ENCODE results near the gene MTMR3. TPM values are rescaled to one million over a fixed set of nuclear protein-coding genes. Genes with fewer than 3 reads are reported as not detected.
"Not testable (repeated sequence)": the region's sequence is repeated elsewhere in the genome, so short reads cannot be mapped to it uniquely, and the experiment has no call there.

MTMR3 gene
- total RNA-seq, 1 donor from 2014 or later: 28.4 TPM

DNA sequence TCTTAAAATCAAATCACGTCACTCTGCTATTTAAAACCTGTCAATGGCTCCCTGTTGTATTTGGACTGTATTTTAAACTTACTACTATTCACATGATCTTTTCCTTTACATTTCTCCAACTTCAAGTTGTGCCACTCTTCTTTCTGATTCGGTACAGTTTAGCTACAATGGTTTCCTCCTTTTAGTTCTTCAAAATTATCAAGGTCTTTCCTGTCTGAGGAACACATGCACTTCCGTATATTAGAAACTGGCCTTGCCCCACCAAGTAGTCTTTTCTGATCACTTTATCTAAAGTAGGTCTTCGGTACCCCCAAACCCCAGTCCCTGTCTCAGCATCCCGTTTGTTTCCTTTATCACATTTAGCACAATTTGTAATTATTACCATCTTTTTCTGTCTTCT lies 81.8 kb downstream of the MTMR3 start:
- DNase-seq (ENCODE audit: low read depth in 2 of 2): no peak

DNA sequence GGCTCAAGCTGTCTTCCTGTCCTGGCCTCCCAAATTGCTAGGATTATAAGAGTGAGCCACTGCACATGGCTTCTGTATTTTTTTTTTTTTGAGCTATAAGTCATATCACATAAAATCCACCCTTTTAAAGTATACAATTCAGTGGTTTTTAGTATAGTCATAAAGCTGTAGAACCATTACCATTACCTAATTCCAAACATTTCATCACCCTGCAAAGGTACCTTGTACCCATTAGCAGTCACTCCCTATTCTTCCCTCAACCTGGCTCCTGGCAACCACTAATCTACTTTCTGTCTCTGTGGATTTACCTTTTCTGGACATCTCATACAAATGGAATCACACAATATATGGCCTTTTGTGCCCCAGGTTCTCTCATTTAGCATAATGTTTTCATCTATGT lies 84.5 kb downstream of the MTMR3 start:
- no peak for DNase-seq (ENCODE audit: low read depth in 2 of 2)

DNA sequence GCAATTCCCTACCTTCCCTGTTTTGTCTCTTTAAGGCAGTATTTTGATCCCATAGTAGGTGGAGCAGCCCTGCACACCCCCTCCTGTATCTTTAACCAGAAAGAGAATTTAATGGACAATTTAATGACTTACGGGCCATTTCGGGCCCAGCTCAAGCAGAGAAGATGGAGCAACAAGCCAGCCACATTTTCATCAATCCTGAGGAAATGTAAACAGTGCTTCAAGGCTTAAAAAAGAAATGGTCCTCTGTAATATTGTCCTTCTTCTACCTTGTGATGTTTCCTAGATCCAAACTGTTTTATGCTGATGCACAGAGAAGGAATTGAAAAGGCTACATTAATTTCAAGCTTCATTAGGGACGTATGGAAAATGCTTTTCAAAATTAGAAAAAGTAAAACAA lies 88.6 kb downstream of the MTMR3 start:
- DNase-seq (ENCODE audit: low read depth in 2 of 2): no peak

- no peak for DNase-seq (ENCODE audit: low read depth in 2 of 2)
Measured at GRCh38 chr22:29972121-29972520, 89.1 kb downstream of the MTMR3 start.

DNA sequence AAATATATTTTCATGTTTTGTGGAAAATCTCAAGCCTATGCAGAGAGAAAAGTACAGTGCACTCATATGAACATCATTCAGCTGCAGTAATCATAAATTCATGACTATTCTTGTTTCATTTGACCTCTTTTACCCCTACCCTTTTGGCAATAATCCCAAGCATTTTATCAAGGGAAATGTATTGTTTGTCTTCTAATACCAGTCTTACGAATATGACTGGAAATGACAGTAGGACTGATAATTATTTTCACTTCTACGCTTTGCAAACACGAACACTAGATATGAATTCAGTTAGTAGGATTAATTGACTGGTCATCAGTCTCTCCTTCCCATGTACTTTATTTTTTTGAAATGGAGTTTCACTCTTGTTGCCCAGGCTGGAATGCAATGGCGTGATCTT lies 90.3 kb downstream of the MTMR3 start:
- peak; percentile 52 for DNase-seq (ENCODE audit: low read depth in 2 of 2)

- DNase-seq (ENCODE audit: low read depth in 2 of 2): not testable (repeated sequence)
Measured at GRCh38 chr22:29973680-29974079, 90.7 kb downstream of the MTMR3 start.

- no peak for DNase-seq (ENCODE audit: low read depth in 2 of 2)
Measured at GRCh38 chr22:29975494-29975893, 92.5 kb downstream of the MTMR3 start.

DNA sequence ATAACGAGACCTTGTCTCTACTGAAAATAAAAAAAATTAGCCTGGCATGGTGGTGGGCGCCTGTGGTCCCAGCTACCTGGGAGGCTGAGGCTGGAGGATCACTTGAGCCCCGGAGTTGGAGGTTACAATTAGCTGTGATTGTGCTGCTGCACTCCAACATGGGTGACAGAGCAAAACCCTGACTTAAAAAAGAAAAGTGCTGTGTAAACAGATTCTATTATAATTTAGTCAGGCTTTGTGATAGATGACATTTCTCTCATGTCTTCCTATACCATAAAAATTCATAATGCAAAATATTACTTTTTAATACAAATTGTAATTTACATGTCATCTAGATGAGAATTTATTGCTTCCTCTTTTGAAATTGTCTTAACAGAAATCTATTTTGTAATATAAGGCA lies 94.1 kb downstream of the MTMR3 start:
- DNase-seq (ENCODE audit: low read depth in 2 of 2): no peak

DNA sequence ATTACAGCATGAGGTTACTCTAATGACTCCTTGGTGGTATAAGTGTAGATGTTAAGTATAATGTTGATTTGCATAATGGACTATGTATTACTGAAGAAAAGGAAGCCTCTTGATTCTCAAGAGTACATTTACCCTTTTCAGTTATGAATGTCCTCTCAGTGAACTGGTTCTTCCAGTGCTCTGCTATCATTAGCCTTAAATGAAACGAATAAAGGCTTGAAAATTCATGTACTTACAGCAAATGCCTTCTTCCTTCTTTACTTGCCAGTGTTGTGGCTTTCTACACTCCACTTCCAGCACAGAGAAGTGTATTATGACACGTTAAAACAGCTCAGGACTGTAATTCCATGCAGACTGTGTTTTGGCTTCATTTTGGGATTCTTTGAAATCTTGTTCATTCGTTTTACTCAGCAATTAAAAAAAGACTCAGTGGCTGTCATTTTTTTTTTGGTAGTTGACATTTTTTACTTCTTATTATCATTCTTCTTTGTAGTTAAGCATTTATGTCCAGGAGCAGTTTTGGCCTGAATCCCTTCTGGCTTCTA lies 96.9 kb downstream of the MTMR3 start:
- no peak for DNase-seq (ENCODE audit: low read depth in 2 of 2)

DNA sequence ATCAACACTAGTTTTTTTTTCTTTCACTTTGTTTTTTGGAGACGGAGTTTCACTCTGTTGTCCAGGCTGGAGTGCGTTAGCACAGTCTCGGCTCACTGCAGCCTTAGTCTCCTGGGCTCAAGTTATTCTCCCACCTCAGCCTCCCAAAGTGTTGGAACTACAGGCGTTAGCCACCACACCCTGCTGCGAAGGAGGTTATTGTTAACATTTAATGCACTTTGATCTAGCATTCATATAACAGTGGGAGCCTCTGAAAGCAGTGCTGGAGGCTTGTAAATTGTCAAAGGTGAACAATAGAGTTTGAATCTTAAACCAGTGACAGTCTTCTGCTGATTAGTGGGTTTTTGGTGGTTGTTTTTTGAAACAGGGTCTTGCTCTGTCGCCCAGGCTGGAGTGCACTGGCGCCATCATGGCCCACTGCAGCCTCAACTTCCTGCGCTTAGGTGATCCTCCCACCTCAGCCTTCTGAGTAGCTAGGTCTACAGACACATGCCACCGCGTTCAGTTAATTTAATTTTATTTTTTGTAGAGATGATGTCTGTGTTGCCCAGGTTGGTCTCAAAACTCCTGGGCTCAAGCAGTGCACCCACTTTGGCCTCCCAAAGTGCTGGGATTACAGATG lies 100.4 kb downstream of the MTMR3 start:
- no peak for DNase-seq (ENCODE audit: low read depth in 2 of 2)

GRCh38 chr22:29985912-29986311 lies 102.9 kb downstream of the MTMR3 start:
- DNase-seq (ENCODE audit: low read depth in 2 of 2): no peak

GRCh38 chr22:29987137-29987536 lies 104.2 kb downstream of the MTMR3 start:
- no peak for DNase-seq (ENCODE audit: low read depth in 2 of 2)

GRCh38 chr22:29988719-29989118 lies 105.7 kb downstream of the MTMR3 start:
- DNase-seq (ENCODE audit: low read depth in 2 of 2): no peak

DNA sequence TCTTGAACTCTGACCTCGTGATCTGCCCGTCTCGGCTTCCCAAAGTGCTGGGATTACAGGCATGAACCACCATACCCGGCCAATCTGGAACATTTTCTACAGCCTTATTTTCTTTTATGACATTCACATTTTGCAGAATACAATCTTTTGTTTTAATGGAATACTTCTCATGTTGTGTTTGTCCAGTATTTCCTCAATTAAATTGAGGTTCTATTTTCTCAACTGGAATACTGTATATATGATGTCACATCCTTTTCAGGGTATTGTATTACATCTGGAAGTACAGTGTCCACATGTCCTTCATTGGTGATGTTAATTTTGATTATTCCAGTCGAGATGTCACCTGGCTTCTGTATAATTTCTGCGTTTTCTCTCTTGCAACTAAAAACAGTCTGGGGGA lies 106.5 kb downstream of the MTMR3 start:
- DNase-seq (ENCODE audit: low read depth in 2 of 2): no peak

DNA sequence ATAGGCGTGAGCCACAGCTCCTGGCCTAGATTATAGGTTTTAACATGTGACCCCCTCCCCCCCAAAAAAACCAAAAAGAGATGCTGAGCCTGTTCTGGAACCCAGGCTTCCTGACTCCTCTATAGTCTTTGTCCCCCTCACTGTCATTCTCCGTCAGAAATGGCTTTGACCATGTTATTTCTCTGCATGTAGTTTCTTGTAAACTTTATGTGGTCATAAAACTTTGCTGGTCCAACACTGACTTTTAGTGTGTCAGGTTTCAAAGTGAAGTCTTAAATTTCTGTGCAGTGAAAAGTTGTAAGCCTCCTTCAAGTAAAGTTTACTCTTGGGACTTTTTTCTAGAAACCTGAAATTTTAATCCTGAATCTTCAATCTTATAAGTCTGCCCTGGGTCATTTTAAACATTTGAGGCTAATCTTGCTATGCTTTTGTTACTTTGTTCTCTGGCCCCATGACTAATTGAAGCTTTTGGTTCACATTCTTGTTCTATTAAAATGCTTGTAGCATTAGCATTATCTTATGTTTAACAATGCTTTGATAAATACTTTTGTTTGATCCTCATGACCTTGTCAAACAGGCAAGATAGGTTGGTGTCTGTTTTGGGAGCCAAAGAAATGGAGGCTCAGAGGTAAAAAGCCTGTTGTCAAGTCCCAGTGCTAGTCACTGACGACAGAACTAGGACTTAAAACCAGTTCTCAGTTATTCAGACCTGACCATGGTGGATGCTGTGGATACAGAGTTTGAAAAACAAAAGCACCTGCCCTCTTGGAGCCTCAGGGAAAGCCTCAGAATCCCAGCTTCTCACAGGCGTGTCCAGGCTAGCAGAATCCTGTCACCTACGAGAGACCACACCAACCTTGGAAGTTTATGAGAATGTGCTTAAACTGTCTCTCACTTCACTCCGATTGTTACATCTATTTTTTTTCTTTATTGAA lies 109.6 kb downstream of the MTMR3 start:
- no peak for DNase-seq (ENCODE audit: low read depth in 2 of 2)

GRCh38 chr22:29994027-29994715 lies 111.2 kb downstream of the MTMR3 start:
- DNase-seq (ENCODE audit: low read depth in 2 of 2): peak; percentile 29 to 67

DNA sequence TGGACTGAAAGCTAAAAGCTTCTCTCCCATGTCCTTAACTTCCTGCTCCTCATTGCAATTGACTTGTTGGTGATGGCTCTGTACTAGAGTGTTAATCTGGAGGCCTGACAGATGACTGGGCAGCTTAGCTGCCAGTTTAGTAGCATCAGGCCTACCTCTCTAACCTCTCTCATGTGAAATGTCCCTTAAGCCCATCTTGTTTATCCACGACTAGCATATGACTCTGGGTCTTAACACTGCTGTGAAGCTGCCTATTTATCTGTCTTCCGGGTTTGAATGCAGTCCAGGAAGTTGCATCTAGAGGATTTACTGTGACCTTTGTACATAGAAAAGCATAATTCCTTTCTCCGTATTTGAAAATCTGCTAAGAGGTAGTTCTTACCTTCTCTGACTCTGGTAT lies 112.0 kb downstream of the MTMR3 start:
- DNase-seq (ENCODE audit: low read depth in 2 of 2): peak; percentile 41 to 64

GRCh38 chr22:29997107-29997506 lies 114.1 kb downstream of the MTMR3 start:
- DNase-seq (ENCODE audit: low read depth in 2 of 2): no peak

GRCh38 chr22:29997516-29997915 lies 114.5 kb downstream of the MTMR3 start:
- peak; percentile 18 to 36 for DNase-seq (ENCODE audit: low read depth in 2 of 2)

DNA sequence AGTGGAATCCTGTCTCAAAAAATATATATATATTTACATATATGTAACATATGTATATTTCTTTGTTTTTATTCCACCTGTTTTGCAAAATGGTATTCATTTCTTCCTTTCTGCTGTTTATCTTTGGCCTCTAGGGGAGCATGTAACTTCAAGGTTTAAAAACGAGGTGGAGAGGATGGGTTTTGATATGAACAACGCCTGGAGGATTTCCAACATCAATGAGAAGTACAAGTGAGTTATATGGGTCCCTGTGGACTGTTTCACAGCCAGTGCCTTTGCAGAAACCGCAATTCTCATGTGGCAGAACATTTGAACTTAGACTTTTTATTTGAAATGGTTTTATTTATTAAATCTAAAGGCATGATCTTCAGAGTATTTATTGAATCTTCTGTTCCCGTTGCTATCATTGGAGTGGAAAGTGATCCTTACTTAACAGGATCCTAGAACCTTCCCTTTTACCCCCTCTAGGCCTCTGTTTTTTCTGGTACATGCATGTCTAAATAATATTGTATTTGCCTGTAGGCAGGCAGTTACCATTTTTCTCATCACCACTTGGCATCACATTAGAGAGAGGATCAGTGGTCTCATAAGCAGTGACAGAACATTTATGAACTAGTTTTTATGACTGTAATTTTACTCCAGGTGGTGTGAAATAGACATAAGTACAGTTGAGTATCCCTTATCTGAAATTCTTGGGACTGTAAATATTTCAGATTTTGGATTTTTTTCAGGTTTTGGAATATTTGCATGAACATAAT lies 115.8 kb downstream of the MTMR3 start:
- no peak for DNase-seq (ENCODE audit: low read depth in 2 of 2)

GRCh38 chr22:30000566-30000965 lies 117.6 kb downstream of the MTMR3 start:
- no peak for DNase-seq (ENCODE audit: low read depth in 2 of 2)
